Karpas-422 (cell line): ENCODE results near the gene DAAM2. TPM values are rescaled to one million over a fixed set of nuclear protein-coding genes. Genes with fewer than 3 reads are reported as not detected.

ENCODE experiments used
- DNase-seq: peaks from one replicate; pipeline ENCODE4 v3.0.0-alpha.2; 2015
- H2AFZ ChIP-seq: fragments of 200-600 bp; sonication (generic); 2 replicates; pipeline ENCODE4 v1.6.1; 2014; ENCODE audit warnings: antibody characterized with exemption, low read length, mixed read lengths
- H3K27ac ChIP-seq: fragments of 200-600 bp; sonication (generic); 2 replicates; pipeline ENCODE4 v1.5.1; 2014; ENCODE audit warnings: mild to moderate bottlenecking, low read length, moderate library complexity
- H3K27me3 ChIP-seq: fragments of 200-600 bp; sonication (generic); 2 replicates; pipeline ENCODE4 v1.6.1; 2014; ENCODE audit warnings: low read length, mixed read lengths
- H3K36me3 ChIP-seq: fragments of 200-600 bp; sonication (generic); 2 replicates; pipeline ENCODE4 v1.6.1; 2014; ENCODE audit warnings: low read length, mixed read lengths; ENCODE audit not compliant: insufficient read depth
- H3K4me1 ChIP-seq: fragments of 200-600 bp; sonication (generic); 2 replicates; pipeline ENCODE4 v1.6.1; 2014; ENCODE audit warnings: mild to moderate bottlenecking, low read length, mixed read lengths
- H3K4me2 ChIP-seq: fragments of 200-600 bp; sonication (generic); 2 replicates; pipeline ENCODE4 v1.6.1; 2014; ENCODE audit warnings: low read length, low read depth, mild to moderate bottlenecking; ENCODE audit not compliant: poor library complexity, severe bottlenecking
- H3K4me3 ChIP-seq: fragments of 200-600 bp; sonication (generic); 2 replicates; pipeline ENCODE4 v1.5.1; 2014; ENCODE audit warnings: mild to moderate bottlenecking, antibody characterized with exemption, low read length, mixed read lengths
- H3K79me2 ChIP-seq: fragments of 200-600 bp; sonication (generic); 2 replicates; pipeline ENCODE4 v1.6.1; 2014; ENCODE audit warnings: mild to moderate bottlenecking, low read length, mixed read lengths
- H3K9ac ChIP-seq: fragments of 200-600 bp; sonication (generic); 2 replicates; pipeline ENCODE4 v1.6.0; 2014; ENCODE audit warnings: low read length
- H3K9me2 ChIP-seq: fragments of 200-600 bp; sonication (generic), shearing (Covaris generic); replicated peaks from 2 replicates; pipeline ENCODE4 v1.6.0; 2014; ENCODE audit warnings: mild to moderate bottlenecking, low read length, moderate library complexity; ENCODE audit not compliant: insufficient read depth
- H3K9me3 ChIP-seq: fragments of 300-700, 200-600 bp; sonication (generic); 2 replicates; pipeline ENCODE4 v1.6.1; 2014; ENCODE audit warnings: low read length, mixed read lengths
- H4K20me1 ChIP-seq: fragments of 200-600 bp; sonication (generic); 2 replicates; pipeline ENCODE4 v1.6.1; 2014; ENCODE audit warnings: mild to moderate bottlenecking, antibody characterized with exemption, low read length, low read depth; ENCODE audit not compliant: insufficient read depth
- total RNA-seq: library from RNA; depleted of rRNA; stranded (reverse); fragments of >200 nt; shearing (Covaris generic); gene quantifications from 2 replicates; pipeline ENCODE4 v1.2.3, GENCODE V29; 2014; ENCODE audit warnings: low replicate concordance

DAAM2 gene
- total RNA-seq, 1 experiment from 2014 or later = not detected

DNA sequence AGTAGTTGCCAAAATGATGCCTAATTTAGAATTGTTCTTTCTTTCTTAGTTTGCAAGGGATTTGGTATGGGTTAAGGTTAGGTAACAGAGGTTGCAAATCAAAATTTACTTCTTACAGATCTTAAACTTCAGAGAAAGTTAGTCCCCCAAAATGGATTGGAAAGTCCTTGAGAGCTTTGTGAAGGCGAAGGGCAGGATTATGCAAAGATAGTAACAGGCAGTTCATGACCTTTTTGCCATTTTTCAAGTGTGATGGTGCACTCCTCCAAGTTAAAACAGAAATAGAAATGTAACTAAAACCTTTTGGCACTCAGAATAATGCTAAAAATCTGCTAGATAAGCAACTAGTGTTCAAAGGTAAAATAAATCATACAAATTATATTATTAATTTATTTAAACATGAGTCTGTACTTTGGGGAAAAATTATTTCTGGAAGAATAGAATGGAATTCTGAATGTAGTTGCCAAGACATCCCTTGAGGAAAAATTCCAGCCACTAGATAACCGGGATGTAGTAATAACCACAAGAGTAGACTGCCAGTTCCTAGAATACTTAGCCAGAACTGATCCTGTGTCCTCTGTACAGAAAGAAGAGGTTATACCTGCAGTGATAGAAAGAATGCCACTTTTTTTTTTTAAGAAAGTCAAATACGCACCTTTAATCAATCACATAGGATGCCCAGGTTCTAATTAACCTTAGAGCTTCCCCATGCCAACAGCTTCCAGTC is 31.8 kb upstream of the DAAM2 start:
- H2AFZ ChIP-seq = no peak overlapping the region
- no peaks in the 10 kb centered on the region for H3K79me2 ChIP-seq
- H3K27me3 ChIP-seq = no peaks in the 10 kb centered on the region
- no peaks in the 10 kb centered on the region for H3K9me2 ChIP-seq
- H3K4me1 ChIP-seq = no peaks in the 10 kb centered on the region
- no peaks in the 10 kb centered on the region for H4K20me1 ChIP-seq
- H3K36me3 ChIP-seq = no peaks in the 10 kb centered on the region
- H3K27ac ChIP-seq = no peak overlapping the region
- no peak overlapping the region for H3K9ac ChIP-seq
- no peaks in the 10 kb centered on the region for H3K9me3 ChIP-seq
- no peak overlapping the region for H3K4me2 ChIP-seq
- DNase-seq = no peak
- no peak overlapping the region for H3K4me3 ChIP-seq

DNA sequence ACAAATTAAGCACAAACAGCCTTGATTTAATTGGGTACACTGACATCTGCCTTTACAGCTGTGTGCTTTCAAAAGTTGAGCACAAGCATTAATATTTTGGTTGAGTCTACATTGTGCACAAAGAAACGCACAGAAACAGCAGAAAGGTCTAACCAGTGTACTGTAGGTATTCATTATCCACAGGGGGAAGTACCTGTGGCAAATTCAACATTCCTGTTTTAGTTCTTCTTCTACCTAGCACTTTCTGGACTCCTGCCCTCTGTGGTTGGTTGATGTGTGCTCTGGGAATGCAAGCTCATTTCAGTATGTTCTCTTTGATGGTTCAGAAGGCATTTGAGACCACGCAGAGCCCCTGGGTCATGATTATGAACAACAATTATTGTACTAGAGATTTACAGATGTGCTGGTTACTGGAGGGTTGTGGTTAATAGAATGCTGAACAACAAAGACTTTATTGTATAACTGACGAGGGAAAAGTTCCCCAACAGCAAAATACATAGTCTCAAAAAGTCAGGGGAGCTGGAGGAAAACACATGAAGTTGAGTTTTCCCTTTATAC is 26.6 kb upstream of the DAAM2 start:
- Histone ChIP-seq H3K4me3 (no peak overlapping the region), H3K4me1 (no peaks in the 10 kb centered on the region), H3K36me3 (no peaks in the 10 kb centered on the region), H3K9ac (no peak overlapping the region), H3K9me3 (no peaks in the 10 kb centered on the region), H4K20me1 (no peaks in the 10 kb centered on the region), H3K4me2 (no peak overlapping the region), H3K9me2 (no peaks in the 10 kb centered on the region), H3K79me2 (no peaks in the 10 kb centered on the region), H3K27ac (no peak overlapping the region), H2AFZ (no peak overlapping the region), H3K27me3 (no peaks in the 10 kb centered on the region)
- DNase-seq = no peak

GRCh38 chr6:39769012-39769411 is 23.2 kb upstream of the DAAM2 start:
- no peak for DNase-seq
- Histone ChIP-seq H3K4me2 (no peak overlapping the region), H3K27ac (no peak overlapping the region), H3K27me3 (no peaks in the 10 kb centered on the region), H3K79me2 (no peaks in the 10 kb centered on the region), H3K36me3 (no peaks in the 10 kb centered on the region), H4K20me1 (no peaks in the 10 kb centered on the region), H3K4me3 (no peak overlapping the region), H2AFZ (no peak overlapping the region), H3K4me1 (no peaks in the 10 kb centered on the region), H3K9me2 (no peaks in the 10 kb centered on the region), H3K9me3 (no peaks in the 10 kb centered on the region), H3K9ac (no peak overlapping the region)

GRCh38 chr6:39770446-39770845 is 21.7 kb upstream of the DAAM2 start:
- no peak for DNase-seq
- H3K79me2 ChIP-seq = no peaks in the 10 kb centered on the region
- H3K9me2 ChIP-seq = no peaks in the 10 kb centered on the region
- no peak overlapping the region for H3K4me2 ChIP-seq
- no peak overlapping the region for H3K27ac ChIP-seq
- H3K9ac ChIP-seq = no peak overlapping the region
- H3K9me3 ChIP-seq = no peaks in the 10 kb centered on the region
- H3K4me3 ChIP-seq = no peak overlapping the region
- no peaks in the 10 kb centered on the region for H4K20me1 ChIP-seq
- H3K27me3 ChIP-seq = no peaks in the 10 kb centered on the region
- no peak overlapping the region for H2AFZ ChIP-seq
- H3K4me1 ChIP-seq = no peaks in the 10 kb centered on the region
- no peaks in the 10 kb centered on the region for H3K36me3 ChIP-seq

DNA sequence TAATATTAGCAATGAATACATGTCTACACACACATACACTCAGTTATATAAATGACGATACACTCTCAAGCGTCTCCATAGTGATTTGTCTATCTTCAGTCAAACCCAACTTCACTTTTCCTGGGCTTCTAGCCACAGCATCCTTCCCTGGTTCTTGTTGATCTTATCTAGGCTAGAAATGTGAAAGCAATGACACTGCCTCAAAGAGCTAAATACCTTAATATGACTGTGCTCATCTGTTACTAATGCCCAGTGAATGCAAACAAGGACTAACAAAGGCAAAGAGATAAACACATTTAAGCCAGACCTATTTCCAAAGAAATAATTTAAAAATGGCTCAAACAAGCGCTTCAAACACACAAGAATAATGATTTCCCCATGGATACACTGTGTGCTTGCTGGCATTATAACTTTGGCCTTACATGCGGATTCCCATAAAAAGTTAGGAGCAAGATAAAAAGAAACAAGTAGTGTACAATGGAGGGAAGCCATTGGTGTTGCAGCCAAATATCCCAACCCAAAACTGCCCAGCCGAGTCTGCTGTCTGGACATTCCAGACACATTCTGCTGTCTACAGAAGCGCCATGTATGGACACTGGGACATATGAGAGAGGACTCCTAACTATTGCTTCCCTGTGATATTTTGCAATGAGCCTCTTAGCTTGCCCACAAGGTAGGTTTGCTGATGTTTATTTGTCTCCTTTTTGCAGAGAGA is 19.5 kb upstream of the DAAM2 start:
- Histone ChIP-seq H3K9ac (no peak overlapping the region), H3K27me3 (no peaks in the 10 kb centered on the region), H2AFZ (no peak overlapping the region), H3K4me2 (no peak overlapping the region), H3K36me3 (no peaks in the 10 kb centered on the region), H4K20me1 (no peaks in the 10 kb centered on the region), H3K27ac (no peak overlapping the region), H3K9me2 (no peaks in the 10 kb centered on the region), H3K9me3 (no peaks in the 10 kb centered on the region), H3K4me1 (no peaks in the 10 kb centered on the region), H3K79me2 (no peaks in the 10 kb centered on the region), H3K4me3 (no peak overlapping the region)
- DNase-seq = no peak

DNA sequence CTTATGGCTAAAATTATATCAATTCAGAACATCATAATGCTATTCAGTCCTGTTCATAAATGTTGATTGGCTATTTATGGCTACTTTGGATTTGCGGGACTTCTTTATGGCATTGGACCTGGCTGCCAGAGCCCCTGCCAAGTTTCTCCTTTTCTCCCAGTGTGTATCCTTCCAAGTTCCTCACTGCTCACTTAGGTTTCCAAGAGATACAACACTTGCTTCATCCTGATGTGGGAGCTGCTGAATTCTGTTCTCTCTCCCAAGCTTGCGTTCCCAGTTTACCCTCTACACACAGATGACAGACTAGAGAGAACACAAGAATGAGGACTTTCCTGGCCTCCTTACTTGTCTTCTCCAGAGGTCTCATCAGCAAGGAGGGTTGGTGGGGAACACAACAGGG is 18.4 kb upstream of the DAAM2 start:
- no peaks in the 10 kb centered on the region for H4K20me1 ChIP-seq
- H3K9me2 ChIP-seq = no peaks in the 10 kb centered on the region
- no peak overlapping the region for H3K4me3 ChIP-seq
- no peak overlapping the region for H3K4me2 ChIP-seq
- H2AFZ ChIP-seq = no peak overlapping the region
- no peaks in the 10 kb centered on the region for H3K79me2 ChIP-seq
- no peaks in the 10 kb centered on the region for H3K27me3 ChIP-seq
- no peaks in the 10 kb centered on the region for H3K36me3 ChIP-seq
- H3K27ac ChIP-seq = no peak overlapping the region
- no peaks in the 10 kb centered on the region for H3K4me1 ChIP-seq
- H3K9me3 ChIP-seq = no peaks in the 10 kb centered on the region
- H3K9ac ChIP-seq = no peak overlapping the region
- DNase-seq = no peak

- no peaks in the 10 kb centered on the region for H4K20me1 ChIP-seq
- DNase-seq = no peak
- no peaks in the 10 kb centered on the region for H3K9me2 ChIP-seq
- no peak overlapping the region for H3K9ac ChIP-seq
- no peaks in the 10 kb centered on the region for H3K79me2 ChIP-seq
- no peaks in the 10 kb centered on the region for H3K4me1 ChIP-seq
- no peak overlapping the region for H3K27ac ChIP-seq
- no peak overlapping the region for H2AFZ ChIP-seq
- no peak overlapping the region for H3K4me3 ChIP-seq
- no peak overlapping the region for H3K4me2 ChIP-seq
- no peaks in the 10 kb centered on the region for H3K27me3 ChIP-seq
- no peaks in the 10 kb centered on the region for H3K36me3 ChIP-seq
- no peaks in the 10 kb centered on the region for H3K9me3 ChIP-seq
These were observed 15.6 kb upstream of the DAAM2 start for GRCh38 chr6:39776581-39776980.

- no peaks in the 10 kb centered on the region for H3K27me3 ChIP-seq
- no peaks in the 10 kb centered on the region for H3K9me2 ChIP-seq
- H3K79me2 ChIP-seq = no peaks in the 10 kb centered on the region
- H3K4me3 ChIP-seq = no peak overlapping the region
- H3K36me3 ChIP-seq = no peaks in the 10 kb centered on the region
- no peak overlapping the region for H3K27ac ChIP-seq
- no peak overlapping the region for H2AFZ ChIP-seq
- H3K9ac ChIP-seq = no peak overlapping the region
- no peaks in the 10 kb centered on the region for H3K9me3 ChIP-seq
- no peak overlapping the region for H3K4me2 ChIP-seq
- no peak for DNase-seq
- no peaks in the 10 kb centered on the region for H4K20me1 ChIP-seq
- no peaks in the 10 kb centered on the region for H3K4me1 ChIP-seq
These were observed 15.0 kb upstream of the DAAM2 start for GRCh38 chr6:39777218-39777617.
